ENCODE results near the gene TRIM63. TPM values are rescaled to one million over a fixed set of nuclear protein-coding genes. Genes with fewer than 3 reads are reported as not detected.

Gene TRIM63
- total and polyA plus RNA-seq, 2 of the 8 experiments (the other 6 are each of a cell fraction or from before 2014, with no cell fraction given): not detected

DNA sequence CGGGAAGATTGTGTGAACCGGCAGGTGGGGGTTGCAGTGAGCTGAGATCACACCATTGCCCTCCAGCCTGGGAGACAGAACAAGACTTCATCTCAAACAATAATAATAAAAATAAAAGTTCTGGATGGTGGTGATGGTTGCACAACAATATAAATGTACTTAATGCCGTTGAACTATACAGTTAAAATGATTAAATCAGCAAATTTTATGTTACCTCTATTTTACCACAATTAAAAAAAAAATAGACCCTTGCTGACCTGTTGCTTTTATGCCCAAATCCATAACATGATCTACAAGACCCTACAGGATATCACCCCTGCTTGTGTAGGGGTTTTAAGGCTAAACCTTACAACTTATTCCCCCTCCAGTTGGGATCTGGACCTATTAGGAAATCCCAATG, 32.4 kb upstream of the TRIM63 start:
- Histone ChIP-seq H3K56ac (replicated peaks; ENCODE audit: insufficient read length, low read depth, low read length) (no peak overlapping the region), H3K4me1 (replicated peaks in 1 of 4; ENCODE audit: control insufficient read depth in 3 of 4, insufficient read depth in 4 of 4, low read length in 3 of 4) (peaks cover under 1 to 5% (median 4%) of the 10 kb centered on the region in 4 experiments), H4K5ac (ENCODE audit: insufficient read length, low read depth, low read length) (no peak overlapping the region), H3K79me1 (ENCODE audit: low read depth, low read length) (no peaks in the 10 kb centered on the region), H3K4me3 (ENCODE audit: extremely low read depth in 1 of 4, insufficient read depth in 2 of 4, low read depth in 3 of 4, low read length in 4 of 4) (no peak overlapping the region), H3K27ac (ENCODE audit: low read depth, low read length) (no peak overlapping the region), H4K20me1 (replicated peaks in 1 of 2; ENCODE audit: control insufficient read depth in 1 of 2, insufficient read depth in 2 of 2, low read length in 2 of 2) (no peaks in the 10 kb centered on the region), H2BK120ac (replicated peaks; ENCODE audit: low read depth, low read length) (no peak overlapping the region), H3K4ac (replicated peaks; ENCODE audit: insufficient read length, low read depth, low read length) (no peak overlapping the region), H3K4me2 (ENCODE audit: insufficient read depth in 1 of 2, low read depth in 2 of 2, low read length in 2 of 2) (no peak overlapping the region), H3K18ac (ENCODE audit: extremely low read depth, low read length) (no peak overlapping the region), H3K9me3 (ENCODE audit: insufficient read depth in 2 of 2, low read depth in 1 of 2, low read length in 1 of 2) (no peaks in the 10 kb centered on the region), H2BK5ac (ENCODE audit: low read depth, low read length) (no peak overlapping the region), H3K14ac (ENCODE audit: insufficient read length) (no peak overlapping the region), H3K27me3 (replicated peaks in 1 of 4; ENCODE audit: control insufficient read depth in 3 of 4, extremely low read depth in 1 of 4, insufficient read depth in 3 of 4, low read length in 3 of 4) (no peaks in the 10 kb centered on the region; a peak in 1 of 7 replicates), H3K36me3 (ENCODE audit: control insufficient read depth in 2 of 4, insufficient read depth in 4 of 4, low read length in 3 of 4) (no peaks in the 10 kb centered on the region), H3K9ac (replicated peaks in 1 of 4; ENCODE audit: extremely low read depth in 1 of 4, low read depth in 3 of 4, low read length in 3 of 4) (no peak overlapping the region), H3K79me2 (ENCODE audit: control insufficient read depth in 1 of 2, insufficient read depth in 2 of 2, low read length in 2 of 2) (no peaks in the 10 kb centered on the region), H3K23me2 (ENCODE audit: low read depth, low read length) (no peaks in the 10 kb centered on the region), H2AFZ (ENCODE audit: low read length) (no peak overlapping the region), H2BK20ac (ENCODE audit: low read length) (no peak overlapping the region), H2BK15ac (ENCODE audit: low read length) (no peak overlapping the region), H3K23ac (ENCODE audit: insufficient read length) (no peak overlapping the region), H4K91ac (replicated peaks; ENCODE audit: insufficient read length, low read length) (no peak overlapping the region), H2BK12ac (ENCODE audit: low read depth, low read length) (no peak overlapping the region), H4K8ac (ENCODE audit: extremely low read depth, insufficient read depth, low read length) (no peak overlapping the region), H2AK5ac (ENCODE audit: low read depth, low read length) (no peak overlapping the region)
- FAIRE-seq (no peak), DNase-seq (ENCODE audit: low read depth in 1 of 2, low spot score in 2 of 2) (no peak)
- POLR2A ChIA-PET (ENCODE audit: partially characterized antibody): no interaction called here
- 87% methylated on average over 3 of the region's 3 CpGs; no CpG with 5 or more reads in 1 of the 2 experiments for WGBS, 2 experiments (ENCODE audit: extremely low coverage in 1 of 2, insufficient coverage in 1 of 2, insufficient read length in 1 of 2, insufficient replicate concordance in 2 of 2, low coverage in 1 of 2, low lambda C conversion rate in 2 of 2, missing lambda C conversion rate in 1 of 2)
- CTCF ChIA-PET (ENCODE audit: partially characterized antibody): interaction anchor here (0.6 to 11.4 kb wide), 7 partner anchors 12 to 113 kb away, joined by 3 to 154 read pairs (median 4); partner anchors contain the start of gene ZNF593
- TF ChIP-seq CTBP2 (IDR thresholded peaks at IDR 0.05; ENCODE audit: borderline replicate concordance, insufficient read depth, insufficient read length, low read length) (no peak), EGR1 (IDR thresholded peaks at IDR 0.05; ENCODE audit: borderline replicate concordance, low read depth, low read length) (no peak), RFX5 (IDR thresholded peaks at IDR 0.05; ENCODE audit: borderline replicate concordance, low read depth, low read length) (no peak), CBX5 (IDR thresholded peaks at IDR 0.05; ENCODE audit: low read depth, low read length) (no peak), POU5F1 (IDR thresholded peaks at IDR 0.05; ENCODE audit: low read depth, low read length) (no peak), SP1 (IDR thresholded peaks at IDR 0.05; ENCODE audit: low read depth, low read length) (no peak), POLR2AphosphoS5 (IDR thresholded peaks at IDR 0.05; ENCODE audit: low read depth, low read length) (no peak), CBX8 (IDR thresholded peaks at IDR 0.05; ENCODE audit: borderline replicate concordance, low read depth, low read length) (no peak), BCL11A (IDR thresholded peaks at IDR 0.05; ENCODE audit: low read depth in 2 of 2, low read length in 2 of 2) (no peak), SIN3A (conservative IDR thresholded peaks at IDR 0.05 in 1 of 2, IDR thresholded peaks at IDR 0.05 in 1 of 2; ENCODE audit: low read depth in 1 of 2, low read length in 2 of 2) (no peak), KDM1A (IDR thresholded peaks at IDR 0.05; ENCODE audit: borderline replicate concordance, low read length) (no peak), MAFK (IDR thresholded peaks at IDR 0.05; ENCODE audit: low read depth, low read length) (no peak), SP2 (IDR thresholded peaks at IDR 0.05; ENCODE audit: low read length) (no peak)
- TF ChIP-seq, protein P1, sequence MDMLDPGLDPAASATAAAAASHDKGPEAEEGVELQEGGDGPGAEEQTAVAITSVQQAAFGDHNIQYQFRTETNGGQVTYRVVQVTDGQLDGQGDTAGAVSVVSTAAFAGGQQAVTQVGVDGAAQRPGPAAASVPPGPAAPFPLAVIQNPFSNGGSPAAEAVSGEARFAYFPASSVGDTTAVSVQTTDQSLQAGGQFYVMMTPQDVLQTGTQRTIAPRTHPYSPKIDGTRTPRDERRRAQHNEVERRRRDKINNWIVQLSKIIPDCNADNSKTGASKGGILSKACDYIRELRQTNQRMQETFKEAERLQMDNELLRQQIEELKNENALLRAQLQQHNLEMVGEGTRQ (IDR thresholded peaks at IDR 0.05; ENCODE audit: low read length): no peak

All from H1 (cell line).